GM12878 (cell line): ENCODE results near the gene SSBP4. TPM values are rescaled to one million over a fixed set of nuclear protein-coding genes. Genes with fewer than 3 reads are reported as not detected.

Experiments used
- ATAC-seq: fragments of 200-7000 bp; cut with Tn5 transposase; 3 replicates; pipeline ENCODE4 v1.9.1; 2020; ENCODE audit warnings: mild to moderate bottlenecking, moderate library complexity
- BruUV-seq: library from RNA; stranded (reverse); fragments of 400-500 nt; replicated peaks from 2 replicates; lab custom pipeline; 2021; lab: Mats Ljungman, UMichigan
- CTCF ChIA-PET: fragments of 300-600 bp; sonication (Branson Sonifier 250); formaldehyde crosslinking; extraction: SDS; loops from one replicate; lab custom pipeline; 2021; ENCODE audit warnings: inconsistent platforms; lab: Yijun Ruan, JAX
- POLR2A ChIA-PET: fragments of 350-600 bp; formaldehyde crosslinking; extraction: SDS; loops from one replicate; lab custom pipeline; 2021; ENCODE audit warnings: inconsistent platforms; lab: Charles Lee
- RAD21 ChIA-PET: fragments of 300-600 bp; sonication (Branson Sonifier 250); formaldehyde crosslinking; loops from one replicate; lab custom pipeline; 2023; ENCODE audit warnings: antibody characterized with exemption; ENCODE audit not compliant: unreplicated experiment; lab: Charles Lee
- SMC1A ChIA-PET: fragments of 300-600 bp; sonication (Branson Sonifier 250); formaldehyde crosslinking; loops from one replicate; lab custom pipeline; 2023; ENCODE audit not compliant: unreplicated experiment, uncharacterized antibody; lab: Charles Lee
- DNase-seq: peaks from one replicate; pipeline ENCODE4 v3.0.0-alpha.2; 2011; ENCODE audit warnings: low read depth, low spot score
- FAIRE-seq: peaks from 3 replicates; lab custom pipeline; 2011; peaks lifted over from hg19 to GRCh38; lab: Jason Lieb, UNC
- H2AFZ ChIP-seq: 2 replicates; pipeline ENCODE4 v1.6.0; 2011; ENCODE audit warnings: low read depth, low read length, control low read depth; ENCODE audit not compliant: control insufficient read depth
- H3K27ac ChIP-seq: 2 replicates; pipeline ENCODE4 v1.5.1; 2011; ENCODE audit warnings: control low read depth; ENCODE audit not compliant: control insufficient read depth, insufficient read depth
- H3K27me3 ChIP-seq, 2 experiments: replicated peaks in 1 of 2; 2 replicates each; pipeline versions ENCODE4 v1.6.0 to v1.6.1; 2011; ENCODE audit warnings: low read length in 1 of 2; ENCODE audit not compliant: control insufficient read depth in 2 of 2, insufficient read depth in 2 of 2
- H3K36me3 ChIP-seq, 2 experiments: 2 replicates each; pipeline ENCODE4 v1.5.1; 2011; ENCODE audit warnings: low read length in 1 of 2; ENCODE audit not compliant: control insufficient read depth in 2 of 2, insufficient read depth in 2 of 2
- H3K4me1 ChIP-seq: 2 replicates; pipeline ENCODE4 v1.6.1; 2011; ENCODE audit warnings: mild to moderate bottlenecking, low read length, moderate library complexity, mixed read lengths; ENCODE audit not compliant: control insufficient read depth, insufficient read depth
- H3K4me2 ChIP-seq: 2 replicates; pipeline ENCODE4 v1.6.0; 2011; ENCODE audit warnings: control low read depth; ENCODE audit not compliant: control insufficient read depth, insufficient read depth
- H3K4me3 ChIP-seq: fragments of 200-600 bp; sonication (generic); 2 replicates; pipeline ENCODE4 v1.5.1; 2016
- H3K79me2 ChIP-seq: 2 replicates; pipeline ENCODE4 v1.6.0; 2011; ENCODE audit warnings: low read length; ENCODE audit not compliant: control insufficient read depth, insufficient read depth
- H3K9ac ChIP-seq: 2 replicates; pipeline ENCODE4 v1.8.0; 2011; ENCODE audit warnings: low read length, control low read depth, mixed read lengths; ENCODE audit not compliant: control insufficient read depth, insufficient read depth
- H3K9me3 ChIP-seq: replicated peaks from 3 replicates; pipeline ENCODE4 v1.5.1; 2011; ENCODE audit warnings: mild to moderate bottlenecking, low read length; ENCODE audit not compliant: control insufficient read depth, insufficient read depth
- H4K20me1 ChIP-seq: 2 replicates; pipeline ENCODE4 v1.6.0; 2011; ENCODE audit not compliant: control insufficient read depth, insufficient read depth
- KDM1A ChIP-seq: fragments of 200-600 bp; sonication (generic); IDR thresholded peaks from 2 replicates; pipeline ENCODE4 v1.6.1; 2016; ENCODE audit warnings: borderline replicate concordance
- WGBS: methylation state at CpG from one replicate; pipeline ENCODE4 v1.1.6; 2016; ENCODE audit warnings: low lambda C conversion rate; ENCODE audit not compliant: insufficient replicate concordance, insufficient coverage; ENCODE audit errors: missing lambda C conversion rate; 5-methylcytosine and 5-hydroxymethylcytosine counted together
- in situ Hi-C: fragments of 300-500 bp; cut with MboI; formaldehyde crosslinking; loops from 9 replicates; pipeline ENCODE4 v1.14.3; 2018; ENCODE audit warnings: mixed read lengths
- intact Hi-C: fragments of 100-400 bp; cut with micrococcal nuclease; formaldehyde crosslinking; loops from one replicate; pipeline ENCODE4 v1.14.2; 2022; ENCODE audit not compliant: unreplicated experiment
- polyA plus RNA-seq, 11 experiments: library from polyadenylated mRNA; depleted of rRNA in 4 of 11; unstranded in 6 of 11; stranded (reverse) in 5 of 11; fragments of >200 nt; fragmentation: Nextera tagmentation in 4 of 11; fragmentation: Illumina TruSeq in 1 of 11; extraction: Ambion mirVana in 4 of 11; extraction: Trizol in 1 of 11; gene quantifications; 1 replicate in 1 of 11; 2 replicates in 10 of 11; pipeline versions ENCODE4 v1.2.1 to v1.2.3, GENCODE V29; 2011 to 2016; ENCODE audit warnings: inconsistent platforms in 2 of 11, missing spikeins in 2 of 11, low read depth in 1 of 11
- total RNA-seq, 4 experiments: library from RNA; depleted of rRNA in 3 of 4; stranded (reverse); fragments of >200 nt in 3 of 4; fragmentation: Illumina TruSeq in 1 of 4; extraction: Trizol in 1 of 4; gene quantifications; 2 replicates each; pipeline versions ENCODE4 v1.2.1 to v1.2.3, GENCODE V29; 2013 to 2021
- TF ChIP-seq, protein P1 (sequence below), 3 experiments: IDR thresholded peaks in 2 of 3; conservative IDR thresholded peaks in 1 of 3; 2 replicates each; pipeline ENCODE4 v1.5.1; 2011; ENCODE audit warnings: low read depth in 3 of 3, low read length in 3 of 3, mild to moderate bottlenecking in 3 of 3, control low read depth in 2 of 3, moderate library complexity in 2 of 3, inconsistent platforms in 1 of 3, mixed read lengths in 1 of 3; ENCODE audit not compliant: control insufficient read depth in 2 of 3, insufficient read depth in 1 of 3; ENCODE audit errors: extremely low read depth in 1 of 3
- TF ChIP-seq, protein P2 (sequence below): fragments of 450-650 bp; formaldehyde crosslinking; IDR thresholded peaks from 2 replicates; pipeline ENCODE4 v1.4.0; 2020; ENCODE audit warnings: mild to moderate bottlenecking, moderate library complexity

SSBP4 gene
- total and polyA plus RNA-seq, 10 of the 15 experiments (the other 5 are each of a cell fraction or from before 2014, with no cell fraction given) = 0.37 to 150 (median 38.9) TPM

DNA sequence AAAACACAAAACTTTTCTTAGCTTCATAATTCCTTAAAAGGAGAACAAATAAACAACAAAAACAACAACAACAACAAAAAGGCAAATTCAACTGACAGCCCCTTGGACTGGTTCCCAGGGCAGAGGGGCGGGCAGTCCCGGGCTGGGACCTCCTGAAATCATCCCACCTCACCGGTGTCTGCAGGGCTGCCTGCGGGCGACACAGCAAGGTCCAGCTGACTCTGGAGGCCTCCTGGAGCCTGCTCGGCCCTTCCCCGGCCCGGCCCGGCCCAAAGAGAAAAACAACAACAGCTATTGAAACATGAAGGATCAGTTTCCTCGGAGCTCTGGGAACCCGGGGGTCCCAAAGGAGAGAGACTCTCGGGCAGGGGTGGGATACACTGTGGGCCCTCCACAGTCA lies 23.7 kb downstream of the SSBP4 start:
- H3K27ac ChIP-seq = no peak overlapping the region
- no peak for FAIRE-seq
- H3K27me3 ChIP-seq = no peaks in the 10 kb centered on the region
- peaks cover 3% of the 10 kb centered on the region; the same call in 1 of the 2 replicates for H3K4me1 ChIP-seq
- H2AFZ ChIP-seq = no peak overlapping the region
- no TSS peak for BruUV-seq
- H3K9ac ChIP-seq = no peak overlapping the region
- intact Hi-C loops = no loop called here
- in situ Hi-C loops = no loop called here
- POLR2A ChIA-PET = no interaction called here
- SMC1A ChIA-PET = no interaction called here
- H3K4me3 ChIP-seq = no peak overlapping the region
- peaks cover 4 to 25% of the 10 kb centered on the region in 2 experiments; a peak in 3 of 4 replicates for H3K36me3 ChIP-seq
- no peak overlapping the region for H3K4me2 ChIP-seq
- no peaks in the 10 kb centered on the region; the same call in 1 of the 2 replicates for H4K20me1 ChIP-seq
- 93% methylated on average over 12 of the region's 12 CpGs for WGBS
- ATAC-seq = no peak
- RAD21 ChIA-PET = no interaction called here
- CTCF ChIA-PET = interaction anchor here (0.9 to 1.0 kb wide), 2 partner anchors 8 to 240 kb away, joined by 3 to 7 read pairs; partner anchors contain the start of gene CRTC1
- no peaks in the 10 kb centered on the region for H3K9me3 ChIP-seq
- no peaks in the 10 kb centered on the region for H3K79me2 ChIP-seq
- TF ChIP-seq, protein P1, sequence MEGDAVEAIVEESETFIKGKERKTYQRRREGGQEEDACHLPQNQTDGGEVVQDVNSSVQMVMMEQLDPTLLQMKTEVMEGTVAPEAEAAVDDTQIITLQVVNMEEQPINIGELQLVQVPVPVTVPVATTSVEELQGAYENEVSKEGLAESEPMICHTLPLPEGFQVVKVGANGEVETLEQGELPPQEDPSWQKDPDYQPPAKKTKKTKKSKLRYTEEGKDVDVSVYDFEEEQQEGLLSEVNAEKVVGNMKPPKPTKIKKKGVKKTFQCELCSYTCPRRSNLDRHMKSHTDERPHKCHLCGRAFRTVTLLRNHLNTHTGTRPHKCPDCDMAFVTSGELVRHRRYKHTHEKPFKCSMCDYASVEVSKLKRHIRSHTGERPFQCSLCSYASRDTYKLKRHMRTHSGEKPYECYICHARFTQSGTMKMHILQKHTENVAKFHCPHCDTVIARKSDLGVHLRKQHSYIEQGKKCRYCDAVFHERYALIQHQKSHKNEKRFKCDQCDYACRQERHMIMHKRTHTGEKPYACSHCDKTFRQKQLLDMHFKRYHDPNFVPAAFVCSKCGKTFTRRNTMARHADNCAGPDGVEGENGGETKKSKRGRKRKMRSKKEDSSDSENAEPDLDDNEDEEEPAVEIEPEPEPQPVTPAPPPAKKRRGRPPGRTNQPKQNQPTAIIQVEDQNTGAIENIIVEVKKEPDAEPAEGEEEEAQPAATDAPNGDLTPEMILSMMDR (IDR thresholded peaks at IDR 0.05 in 2 of 3, conservative IDR thresholded peaks at IDR 0.05 in 1 of 3; ENCODE audit: control insufficient read depth in 2 of 3, extremely low read depth in 1 of 3, insufficient read depth in 1 of 3, low read depth in 3 of 3, low read length in 3 of 3) = no peak
- no peak for TF ChIP-seq KDM1A
- TF ChIP-seq, protein P2, sequence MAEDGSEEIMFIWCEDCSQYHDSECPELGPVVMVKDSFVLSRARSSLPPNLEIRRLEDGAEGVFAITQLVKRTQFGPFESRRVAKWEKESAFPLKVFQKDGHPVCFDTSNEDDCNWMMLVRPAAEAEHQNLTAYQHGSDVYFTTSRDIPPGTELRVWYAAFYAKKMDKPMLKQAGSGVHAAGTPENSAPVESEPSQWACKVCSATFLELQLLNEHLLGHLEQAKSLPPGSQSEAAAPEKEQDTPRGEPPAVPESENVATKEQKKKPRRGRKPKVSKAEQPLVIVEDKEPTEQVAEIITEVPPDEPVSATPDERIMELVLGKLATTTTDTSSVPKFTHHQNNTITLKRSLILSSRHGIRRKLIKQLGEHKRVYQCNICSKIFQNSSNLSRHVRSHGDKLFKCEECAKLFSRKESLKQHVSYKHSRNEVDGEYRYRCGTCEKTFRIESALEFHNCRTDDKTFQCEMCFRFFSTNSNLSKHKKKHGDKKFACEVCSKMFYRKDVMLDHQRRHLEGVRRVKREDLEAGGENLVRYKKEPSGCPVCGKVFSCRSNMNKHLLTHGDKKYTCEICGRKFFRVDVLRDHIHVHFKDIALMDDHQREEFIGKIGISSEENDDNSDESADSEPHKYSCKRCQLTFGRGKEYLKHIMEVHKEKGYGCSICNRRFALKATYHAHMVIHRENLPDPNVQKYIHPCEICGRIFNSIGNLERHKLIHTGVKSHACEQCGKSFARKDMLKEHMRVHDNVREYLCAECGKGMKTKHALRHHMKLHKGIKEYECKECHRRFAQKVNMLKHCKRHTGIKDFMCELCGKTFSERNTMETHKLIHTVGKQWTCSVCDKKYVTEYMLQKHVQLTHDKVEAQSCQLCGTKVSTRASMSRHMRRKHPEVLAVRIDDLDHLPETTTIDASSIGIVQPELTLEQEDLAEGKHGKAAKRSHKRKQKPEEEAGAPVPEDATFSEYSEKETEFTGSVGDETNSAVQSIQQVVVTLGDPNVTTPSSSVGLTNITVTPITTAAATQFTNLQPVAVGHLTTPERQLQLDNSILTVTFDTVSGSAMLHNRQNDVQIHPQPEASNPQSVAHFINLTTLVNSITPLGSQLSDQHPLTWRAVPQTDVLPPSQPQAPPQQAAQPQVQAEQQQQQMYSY (CRISPR knock-in tag) = no peak
- DNase-seq = no peak
